Adrenal gland (tissue), 12 donors: ENCODE data around the gene MESP2. TPM values are rescaled to one million over a fixed set of nuclear protein-coding genes. Genes with fewer than 3 reads are reported as not detected.

ENCODE experiments used
- DNase-seq, 7 donors: peaks; one replicate each; pipeline ENCODE4 v3.0.0-alpha.2; 2019 to 2020
- H3K27ac ChIP-seq, 5 donors: fragments of 200-600 bp; sonication (generic) in 4 of 5; 1 replicate in 3 of 5; 2 replicates in 2 of 5; pipeline versions ENCODE4 v1.5.1 to v1.8.0; 2016 to 2020; ENCODE audit warnings: mild to moderate bottlenecking in 1 of 5
- H3K27me3 ChIP-seq: fragments of 200-600 bp; 2 replicates; pipeline ENCODE4 v1.8.0; 2021
- H3K36me3 ChIP-seq, 2 donors: fragments of 200-600 bp; replicated peaks in 1 of 2; 1 replicate in 1 of 2; 2 replicates in 1 of 2; pipeline versions ENCODE4 v1.5.1 to v1.8.0; 2018 to 2022
- H3K4me1 ChIP-seq, 2 donors: fragments of 200-600 bp; replicated peaks in 1 of 2; 1 replicate in 1 of 2; 2 replicates in 1 of 2; pipeline versions ENCODE4 v1.5.1 to v1.8.0; 2018 to 2021
- H3K4me3 ChIP-seq, 4 donors: fragments of 200-600 bp; sonication (generic) in 3 of 4; one replicate each; pipeline ENCODE4 v1.5.1; 2016 to 2018
- H3K9me3 ChIP-seq, 3 donors: fragments of 200-600 bp; sonication (generic) in 1 of 3; replicated peaks in 1 of 3; 1 replicate in 2 of 3; 2 replicates in 1 of 3; pipeline versions ENCODE4 v1.5.1 to v1.8.0; 2016 to 2021
- POLR2A ChIP-seq, 2 donors: fragments of 450-650 bp; IDR thresholded peaks; one replicate each; pipeline ENCODE4 v1.6.1; 2017; ENCODE audit warnings: antibody characterized with exemption in 2 of 2, mild to moderate bottlenecking in 2 of 2, moderate library complexity in 1 of 2
- WGBS, 4 donors: extraction: QIAGEN DNeasy Blood & Tissue Kit in 2 of 4; methylation state at CpG; one replicate each; pipeline versions ENCODE4 v1.1.5 to v1.1.7; 2013 to 2017; 5-methylcytosine and 5-hydroxymethylcytosine counted together
- intact Hi-C, 2 donors: fragments of 100-400 bp; cut with DNase I; formaldehyde crosslinking; loops; one replicate each; pipeline versions ENCODE4 v1.14.1 to v1.15.0; 2022 to 2023
- polyA plus RNA-seq, 3 donors: library from polyadenylated mRNA; stranded (reverse); fragments of 200-250 nt in 2 of 3; fragments of 350-450 nt in 1 of 3; fragmentation: Illumina TruSeq in 1 of 3; extraction: RNeasy Lipid Tissue Mini Kit (QIAGEN cat#74804) in 1 of 3; gene quantifications; one replicate each; pipeline ENCODE4 v1.2.3, GENCODE V29; 2013 to 2014
- total RNA-seq, 9 donors: library from RNA; depleted of rRNA in 4 of 9; stranded (reverse); fragments of >200 nt in 4 of 9; fragments of 120-200 nt in 1 of 9; fragmentation: NEBNext Ultra II Directional in 1 of 9; extraction: Animal tissue kit (Norgen Biotek cat#: 25700) in 1 of 9; gene quantifications; one replicate each; pipeline versions ENCODE4 v1.1.0 to v1.2.4, GENCODE V29; 2013 to 2023
- TF ChIP-seq, protein P1 (sequence below), 6 experiments: fragments of 450-650 bp in 4 of 6; fragments of 200-600 bp in 2 of 6; sonication (generic) in 1 of 6; IDR thresholded peaks; 1 replicate in 5 of 6; 2 replicates in 1 of 6; pipeline versions ENCODE4 v1.5.1 to v1.8.0; 2016 to 2021; ENCODE audit warnings: antibody characterized with exemption in 6 of 6, mild to moderate bottlenecking in 2 of 6, moderate library complexity in 1 of 6
- donor health status: healthy with polysubstance abuse.
- donor health status: Bipolar disorder and iron deficiency.
- donor health status: DM: yes; HTN: yes; CAD: no.
- donor health status: DM: no; HTN: no; CAD: no.
- donor health status: DM: no; HTN: no; CAD: no.
- donor health status: DM: yes; HTN: yes; CAD: no.

The MESP2 gene
- total and polyA plus RNA-seq, 12 donors: 0.34 to 1.7 (median 0.55) TPM; not detected in 3

DNA sequence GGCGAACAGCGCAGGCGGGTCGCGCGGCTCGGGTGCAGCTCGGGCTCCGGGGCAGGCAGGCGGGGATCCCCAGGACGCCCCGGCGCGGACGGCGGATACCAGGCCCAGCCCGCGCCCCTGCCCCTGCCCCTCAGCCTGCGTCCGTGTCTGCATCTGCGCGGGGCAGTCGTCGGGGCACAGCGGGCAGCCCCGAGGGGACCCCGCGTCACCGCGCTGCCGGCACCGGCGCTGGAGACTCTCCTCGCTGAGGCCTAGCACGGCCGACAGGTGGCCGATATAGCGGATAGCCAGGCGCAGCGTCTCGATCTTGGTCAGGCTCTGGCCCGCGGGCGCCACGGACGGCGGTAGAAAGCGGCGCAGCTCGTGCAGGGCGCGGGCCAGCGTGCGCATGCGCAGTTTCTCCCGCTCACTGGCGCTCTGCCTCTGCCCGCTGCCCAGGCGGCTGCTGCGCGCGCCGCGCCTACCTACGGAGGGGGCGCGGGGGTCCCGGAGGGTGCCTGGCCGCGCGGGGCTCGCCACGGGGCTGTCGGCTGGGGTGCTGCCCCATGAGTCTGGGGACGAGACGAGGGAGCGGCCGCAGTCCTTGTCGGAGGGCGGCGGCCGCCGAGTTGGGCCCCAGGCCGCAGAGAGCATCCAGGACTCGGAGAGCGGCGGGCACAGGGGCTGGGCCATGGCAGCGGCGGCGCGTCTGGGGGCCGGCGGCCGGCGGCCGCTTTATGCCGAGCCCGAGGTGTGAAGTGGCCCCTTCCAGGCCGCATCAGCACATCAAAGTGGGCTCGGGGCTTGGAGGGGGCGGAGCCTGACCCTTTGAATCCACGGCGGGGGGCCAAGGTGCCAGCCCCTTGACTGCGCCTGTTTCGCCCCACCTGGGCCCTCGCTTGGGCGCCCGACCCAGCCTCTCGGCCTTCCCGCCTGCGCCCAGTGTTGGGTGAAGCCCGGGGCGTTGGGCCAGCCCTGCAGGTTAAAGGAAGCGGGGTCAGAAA is 25.3 kb upstream of the MESP2 start, which contains the start of gene MESP1:
Gene MESP1, minus strand, starts transcription at position 690 of the 983 bp plus-strand sequence. Its CDS starts 18 bp downstream, at position 672.
- no peaks in the 10 kb centered on the region for H3K27me3 ChIP-seq
- no peaks in the 10 kb centered on the region for H3K9me3 ChIP-seq
- intact Hi-C loops: no loop called here
- H3K4me1 ChIP-seq: peaks cover 5 to 12% of the 10 kb centered on the region in 2 donors
- WGBS, 4 donors: 3 to 23% (median 6%) methylated on average over 7 to 114 of the region's 114 CpGs
- TF ChIP-seq, protein P1, sequence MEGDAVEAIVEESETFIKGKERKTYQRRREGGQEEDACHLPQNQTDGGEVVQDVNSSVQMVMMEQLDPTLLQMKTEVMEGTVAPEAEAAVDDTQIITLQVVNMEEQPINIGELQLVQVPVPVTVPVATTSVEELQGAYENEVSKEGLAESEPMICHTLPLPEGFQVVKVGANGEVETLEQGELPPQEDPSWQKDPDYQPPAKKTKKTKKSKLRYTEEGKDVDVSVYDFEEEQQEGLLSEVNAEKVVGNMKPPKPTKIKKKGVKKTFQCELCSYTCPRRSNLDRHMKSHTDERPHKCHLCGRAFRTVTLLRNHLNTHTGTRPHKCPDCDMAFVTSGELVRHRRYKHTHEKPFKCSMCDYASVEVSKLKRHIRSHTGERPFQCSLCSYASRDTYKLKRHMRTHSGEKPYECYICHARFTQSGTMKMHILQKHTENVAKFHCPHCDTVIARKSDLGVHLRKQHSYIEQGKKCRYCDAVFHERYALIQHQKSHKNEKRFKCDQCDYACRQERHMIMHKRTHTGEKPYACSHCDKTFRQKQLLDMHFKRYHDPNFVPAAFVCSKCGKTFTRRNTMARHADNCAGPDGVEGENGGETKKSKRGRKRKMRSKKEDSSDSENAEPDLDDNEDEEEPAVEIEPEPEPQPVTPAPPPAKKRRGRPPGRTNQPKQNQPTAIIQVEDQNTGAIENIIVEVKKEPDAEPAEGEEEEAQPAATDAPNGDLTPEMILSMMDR (IDR thresholded peaks at IDR 0.05): peak; percentile 51 to 93 (median 71)
- peak in 1 of 2 donors; percentile 78 for TF ChIP-seq POLR2A (IDR thresholded peaks at IDR 0.05)
- peak within 1 kb of the TSS; percentile 8 to 68 (median 60) for H3K4me3 ChIP-seq
- no peaks in the 10 kb centered on the region for H3K36me3 ChIP-seq
- DNase-seq: peak; percentile 92 to 95 (median 93)
- peak within 1 kb of the TSS in 2 of 5 donors; percentile 31 to 47 for H3K27ac ChIP-seq

DNA sequence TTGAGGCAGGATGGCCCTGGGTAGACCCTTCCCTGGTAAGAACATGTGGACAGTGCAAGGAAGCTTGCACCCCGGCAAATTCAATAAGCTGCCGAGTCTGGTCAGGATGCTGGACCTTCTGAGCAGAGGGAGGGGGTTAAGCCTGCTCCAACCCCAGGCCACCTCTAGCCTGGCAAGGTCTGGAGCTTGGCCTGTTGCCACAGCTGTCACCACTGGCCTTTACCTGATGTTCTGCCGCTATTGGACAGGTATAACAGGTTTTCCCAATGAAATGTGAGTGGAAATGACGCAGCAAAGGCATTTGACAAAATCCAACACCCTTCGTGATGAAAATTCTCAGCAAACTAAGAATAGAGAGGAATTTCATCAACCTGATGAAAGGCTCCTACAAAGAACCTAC is 24.4 kb upstream of the MESP2 start:
- Histone ChIP-seq H3K4me3 (no peak overlapping the region), H3K4me1 (peaks cover 5 to 12% of the 10 kb centered on the region in 2 donors), H3K36me3 (no peaks in the 10 kb centered on the region), H3K27me3 (no peaks in the 10 kb centered on the region), H3K9me3 (no peaks in the 10 kb centered on the region), H3K27ac (no peak overlapping the region)
- no peak for DNase-seq
- 88 to 91% (median 90%) methylated on average over 4 to 5 of the region's 5 CpGs for WGBS, 4 donors
- TF ChIP-seq POLR2A (IDR thresholded peaks at IDR 0.05): no peak
- TF ChIP-seq, protein P1 (IDR thresholded peaks at IDR 0.05): no peak
- intact Hi-C loops: no loop called here

DNA sequence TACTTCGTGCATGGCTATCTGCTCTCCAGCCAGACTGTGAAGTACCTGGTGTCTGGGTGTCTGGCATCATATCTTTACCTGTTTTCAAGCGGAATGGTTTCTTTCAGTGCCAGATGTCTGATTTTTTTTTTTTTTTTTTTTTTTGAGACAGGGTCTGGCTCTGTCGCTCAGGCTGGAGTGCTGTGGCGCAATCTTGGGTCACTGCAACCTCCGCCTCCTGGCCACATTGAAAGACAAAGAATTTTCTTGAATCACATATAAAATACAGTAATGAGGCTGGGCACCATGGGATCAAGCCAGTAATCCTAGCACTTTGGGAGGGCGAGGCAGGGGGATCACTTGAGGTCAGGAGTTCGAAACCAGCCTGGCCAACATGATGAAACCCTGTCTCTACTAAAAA is 22.3 kb upstream of the MESP2 start:
- intact Hi-C loops: no loop called here
- H3K9me3 ChIP-seq: no peaks in the 10 kb centered on the region
- H3K27ac ChIP-seq: no peak overlapping the region
- TF ChIP-seq, protein P1 (IDR thresholded peaks at IDR 0.05): no peak
- no peak for TF ChIP-seq POLR2A (IDR thresholded peaks at IDR 0.05)
- no peak overlapping the region for H3K4me3 ChIP-seq
- no peaks in the 10 kb centered on the region for H3K36me3 ChIP-seq
- WGBS, 4 donors: 75 to 88% (median 82%) methylated on average over 7 of the region's 7 CpGs
- peaks cover 5 to 12% of the 10 kb centered on the region in 2 donors for H3K4me1 ChIP-seq
- DNase-seq: no peak
- H3K27me3 ChIP-seq: no peaks in the 10 kb centered on the region

DNA sequence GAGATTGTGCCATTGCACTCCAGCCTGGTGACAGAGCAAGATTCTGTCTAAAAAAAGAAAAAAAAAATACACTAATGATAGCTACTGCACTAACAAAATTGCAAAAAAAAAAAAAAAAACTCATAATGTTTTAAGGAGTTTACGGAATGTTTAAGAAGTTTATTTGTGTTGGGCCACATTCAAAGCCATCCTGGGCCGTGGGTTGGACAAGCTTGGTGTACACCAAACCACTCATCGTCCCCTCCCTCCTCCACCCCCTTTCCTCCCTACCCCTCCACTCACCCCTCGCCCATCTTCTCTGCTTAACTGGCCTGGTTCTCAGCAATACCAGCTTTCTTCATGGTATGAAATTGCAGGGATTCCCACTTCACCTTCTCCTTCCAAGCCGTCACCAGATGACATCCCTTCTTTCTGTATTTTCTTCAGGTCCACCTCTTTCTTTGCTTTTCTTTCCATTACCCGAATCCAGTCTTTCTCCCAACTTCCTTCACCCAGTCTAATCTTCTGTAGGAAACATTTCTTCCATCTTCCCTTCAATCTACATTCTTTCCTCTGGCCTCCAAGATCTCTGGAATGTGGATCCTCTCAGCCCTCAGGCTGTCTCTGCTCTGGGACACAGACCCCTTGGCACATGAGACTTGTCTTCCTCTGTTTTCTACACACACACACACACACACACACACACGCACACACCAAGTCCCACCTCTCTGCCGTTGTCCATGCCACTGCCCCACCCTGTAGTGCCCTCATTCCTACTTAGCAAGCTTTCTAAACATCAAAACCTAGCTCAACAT is 21.6 kb upstream of the MESP2 start:
- intact Hi-C loops: loop anchor here in 1 of 2 donors (5.0 kb wide), 1 partner anchor 333 kb away; no protein-coding TSS in a partner anchor
- no peak overlapping the region for H3K27ac ChIP-seq
- H3K4me3 ChIP-seq: no peak overlapping the region
- H3K4me1 ChIP-seq: peaks cover 5 to 12% of the 10 kb centered on the region in 2 donors
- no peaks in the 10 kb centered on the region for H3K36me3 ChIP-seq
- no peaks in the 10 kb centered on the region for H3K9me3 ChIP-seq
- WGBS, 4 donors: 65 to 80% (median 74%) methylated on average over 8 of the region's 8 CpGs
- no peak for TF ChIP-seq POLR2A (IDR thresholded peaks at IDR 0.05)
- TF ChIP-seq, protein P1 (IDR thresholded peaks at IDR 0.05): no peak
- DNase-seq: no peak
- H3K27me3 ChIP-seq: no peaks in the 10 kb centered on the region
